ENCODE measurements around the gene UNC79.

DNA sequence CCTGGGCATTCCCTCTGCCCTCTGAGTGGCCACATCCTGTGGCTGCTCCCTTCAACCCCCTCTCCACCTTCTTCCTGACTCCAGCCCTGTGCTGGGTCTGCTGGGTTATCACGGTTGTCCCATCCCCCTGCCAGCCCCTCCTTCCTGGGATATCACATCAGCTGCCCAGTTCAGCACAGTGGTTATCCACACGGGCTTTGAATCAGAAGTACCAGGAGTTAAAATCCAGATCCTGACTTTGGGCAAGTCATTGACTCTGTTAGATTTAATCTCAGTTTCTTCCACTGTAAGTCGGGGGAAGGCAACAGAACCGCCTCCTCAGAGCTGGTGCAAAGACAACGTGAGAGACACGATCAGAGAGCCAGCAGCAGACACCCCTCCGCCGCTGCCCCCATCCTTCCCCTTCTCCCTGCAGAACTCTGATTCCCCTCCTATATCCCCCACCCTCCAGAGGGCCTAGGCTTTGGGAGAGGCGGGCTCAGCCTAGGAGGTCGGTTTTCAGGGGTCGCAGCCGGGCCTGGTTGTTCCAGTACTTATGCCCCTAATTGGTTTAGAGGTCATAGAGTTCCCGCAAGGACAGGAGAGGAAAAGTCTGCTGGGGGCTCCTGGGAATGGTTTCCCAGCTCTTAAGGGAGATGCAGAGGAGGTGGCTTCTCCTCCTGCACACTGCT is 315.0 kb downstream of the UNC79 start:
- TF ChIP-seq, protein P1, sequence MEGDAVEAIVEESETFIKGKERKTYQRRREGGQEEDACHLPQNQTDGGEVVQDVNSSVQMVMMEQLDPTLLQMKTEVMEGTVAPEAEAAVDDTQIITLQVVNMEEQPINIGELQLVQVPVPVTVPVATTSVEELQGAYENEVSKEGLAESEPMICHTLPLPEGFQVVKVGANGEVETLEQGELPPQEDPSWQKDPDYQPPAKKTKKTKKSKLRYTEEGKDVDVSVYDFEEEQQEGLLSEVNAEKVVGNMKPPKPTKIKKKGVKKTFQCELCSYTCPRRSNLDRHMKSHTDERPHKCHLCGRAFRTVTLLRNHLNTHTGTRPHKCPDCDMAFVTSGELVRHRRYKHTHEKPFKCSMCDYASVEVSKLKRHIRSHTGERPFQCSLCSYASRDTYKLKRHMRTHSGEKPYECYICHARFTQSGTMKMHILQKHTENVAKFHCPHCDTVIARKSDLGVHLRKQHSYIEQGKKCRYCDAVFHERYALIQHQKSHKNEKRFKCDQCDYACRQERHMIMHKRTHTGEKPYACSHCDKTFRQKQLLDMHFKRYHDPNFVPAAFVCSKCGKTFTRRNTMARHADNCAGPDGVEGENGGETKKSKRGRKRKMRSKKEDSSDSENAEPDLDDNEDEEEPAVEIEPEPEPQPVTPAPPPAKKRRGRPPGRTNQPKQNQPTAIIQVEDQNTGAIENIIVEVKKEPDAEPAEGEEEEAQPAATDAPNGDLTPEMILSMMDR (conservative IDR thresholded peaks at IDR 0.05; ENCODE audit: low read depth, low read length): no peak
- no peak for TF ChIP-seq EZH2 (IDR thresholded peaks at IDR 0.05; ENCODE audit: low read length, unreplicated experiment)

Measured in PC-3 (cell line).